ENCODE data around the gene NPY2R.

NPY2R gene

GRCh38 chr4:155248002-155248896 is 39.8 kb downstream of the NPY2R start:
- intact Hi-C loops (cut with DNase I), result no loop called here
- DNase-seq, result no peak

GRCh38 chr4:155249016-155249566 is 40.7 kb downstream of the NPY2R start:
- intact Hi-C loops (cut with DNase I), result no loop called here
- no peak for DNase-seq

- intact Hi-C loops (cut with DNase I), result no loop called here
- DNase-seq, result no peak
Observed at GRCh38 chr4:155252327-155252726, 43.9 kb downstream of the NPY2R start.

DNA sequence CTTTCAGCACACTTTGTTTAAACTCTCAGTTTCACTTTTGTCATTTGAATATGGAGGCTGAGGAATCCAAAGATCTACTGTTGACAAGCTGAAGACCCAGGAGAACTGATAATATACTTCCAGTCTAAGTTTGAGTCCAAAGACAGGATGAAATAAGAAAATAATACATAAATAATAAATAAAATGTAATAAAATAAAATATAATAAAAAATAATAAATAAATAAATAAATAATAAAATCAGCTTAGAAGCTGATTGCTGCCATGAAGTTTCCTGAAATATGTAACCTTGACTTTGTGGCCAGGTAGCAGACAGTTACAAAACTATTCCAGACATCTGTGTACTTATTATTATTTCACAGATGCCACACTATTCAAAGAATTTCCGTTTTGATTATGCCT is 55.0 kb downstream of the NPY2R start:
- DNase-seq, result no peak
- intact Hi-C loops (cut with DNase I), result no loop called here

GRCh38 chr4:155265113-155265512 is 56.7 kb downstream of the NPY2R start:
- intact Hi-C loops (cut with DNase I), result no loop called here
- DNase-seq, result no peak

Measured in head of caudate nucleus (tissue), 42 donors.